22Rv1 (cell line): ENCODE measurements around the gene ABL1.

Experiments
- H3K27ac ChIP-seq: fragments of 450-650 bp; 2 replicates; pipeline ENCODE4 v1.5.1; 2017
- CTCF ChIP-seq: fragments of 450-650 bp; IDR thresholded peaks from 2 replicates; pipeline ENCODE4 v1.5.1; 2017; ENCODE audit warnings: mild to moderate bottlenecking
- ZFX ChIP-seq: fragments of 450-650 bp; IDR thresholded peaks from 2 replicates; pipeline ENCODE4 v1.6.1; 2017; ENCODE audit warnings: antibody characterized with exemption, borderline replicate concordance

ABL1 gene

DNA sequence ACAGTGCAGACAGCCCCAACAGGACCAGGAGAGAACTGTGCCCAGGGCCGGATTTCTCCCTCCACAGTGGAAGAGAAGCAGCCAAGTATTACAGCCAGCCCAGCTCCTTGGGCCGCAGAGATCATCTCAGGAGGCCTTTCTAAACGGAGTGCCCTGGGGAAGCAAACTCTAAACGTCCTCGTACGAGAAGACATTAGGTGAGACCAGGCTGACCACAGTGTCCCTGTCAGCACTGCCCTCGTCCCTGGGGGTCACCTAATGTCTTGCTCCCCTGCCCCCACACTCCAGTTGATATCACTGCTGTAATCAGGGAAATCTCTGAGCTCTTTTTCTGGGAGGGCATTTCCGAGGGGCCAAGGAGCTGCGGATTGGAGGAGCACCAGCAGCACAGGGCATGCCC, 55.1 kb downstream of the ABL1 start:
- no peak overlapping the region for H3K27ac ChIP-seq
- no peak for TF ChIP-seq CTCF
- no peak for TF ChIP-seq ZFX

DNA sequence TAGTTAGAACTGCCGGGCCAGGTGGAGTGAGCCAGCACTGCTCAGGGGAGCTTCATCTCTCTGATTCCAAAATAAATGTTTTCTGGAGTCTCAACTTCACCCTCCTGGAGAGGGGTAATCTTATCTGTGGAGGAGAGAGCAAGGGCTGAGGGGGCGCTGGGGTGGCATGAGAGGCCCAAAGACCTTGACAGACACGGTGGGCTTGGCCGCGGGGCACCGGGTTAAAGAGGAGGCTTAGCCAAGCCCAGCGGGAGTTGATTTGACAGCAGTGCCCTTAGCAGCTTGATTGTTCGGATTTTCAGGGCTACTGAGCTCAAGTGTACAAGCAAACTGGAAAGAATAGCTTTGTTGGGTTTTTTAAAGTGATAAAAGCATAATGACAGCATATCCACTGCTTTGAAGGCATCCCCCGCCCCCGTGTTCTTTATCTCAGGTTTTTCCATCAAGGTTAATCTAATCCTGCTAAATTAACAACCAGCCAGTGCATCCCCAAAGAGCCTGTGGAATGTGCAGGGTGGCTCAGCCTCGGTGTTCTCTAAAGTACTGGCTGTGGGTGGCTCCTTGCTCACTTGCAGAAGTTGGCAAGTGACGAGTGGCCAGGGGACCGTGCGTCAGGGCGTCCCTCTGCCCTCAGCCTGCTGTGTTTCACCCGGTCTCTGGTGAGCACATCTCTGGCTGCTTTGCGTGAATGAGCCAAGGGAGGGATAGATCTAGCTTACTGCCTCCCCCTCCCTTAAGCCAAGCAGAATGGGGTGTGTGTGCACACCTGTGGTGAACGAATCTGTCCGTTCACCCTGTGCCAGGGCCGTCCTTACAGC, 56.0 kb downstream of the ABL1 start:
- no peak overlapping the region for H3K27ac ChIP-seq
- TF ChIP-seq CTCF, result no peak
- no peak for TF ChIP-seq ZFX

- no peak for TF ChIP-seq ZFX
- no peak for TF ChIP-seq CTCF
- H3K27ac ChIP-seq, result no peak overlapping the region
Measured at GRCh38 chr9:130891688-130892476, 56.8 kb downstream of the ABL1 start.

DNA sequence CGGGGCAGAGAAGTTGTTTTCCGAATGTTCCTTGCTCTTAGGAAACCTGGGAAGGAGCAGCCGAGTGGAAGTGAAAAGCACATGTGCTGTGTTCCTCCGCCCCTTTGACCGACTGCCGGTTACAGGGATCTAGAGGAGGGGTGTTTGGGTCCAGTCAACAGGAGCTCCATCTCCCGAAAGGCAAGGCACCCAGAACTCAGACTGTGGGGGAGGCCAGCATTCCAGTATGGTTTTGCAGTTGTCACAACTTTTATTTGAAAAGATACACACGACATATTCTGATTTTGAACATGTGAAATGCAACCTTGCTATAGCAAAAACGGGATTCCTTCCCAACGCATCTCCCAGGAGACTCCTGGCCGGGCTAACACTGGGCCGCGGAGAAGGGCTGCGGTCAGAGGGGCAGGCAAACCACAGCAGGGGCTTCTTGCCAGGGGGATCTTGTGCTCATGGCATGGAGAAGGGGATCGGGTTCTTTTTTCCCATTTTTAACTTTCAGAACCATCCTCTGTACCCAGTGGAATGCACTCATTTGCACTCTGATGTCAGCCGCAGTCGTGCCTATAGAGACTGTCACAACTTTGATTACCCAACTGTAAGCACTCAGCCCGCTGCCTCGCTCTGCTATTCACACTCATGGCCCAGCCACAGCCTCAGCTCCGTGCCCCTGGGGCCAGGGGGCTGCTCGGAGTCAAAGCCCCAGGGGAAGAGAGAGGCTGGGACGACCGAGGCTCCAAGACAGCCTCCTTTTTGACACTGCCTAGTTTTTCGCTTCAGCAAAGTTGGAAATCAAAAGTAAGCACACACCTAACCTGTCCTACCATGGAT, 57.6 kb downstream of the ABL1 start:
- TF ChIP-seq CTCF (no peak), ZFX (no peak)
- H3K27ac ChIP-seq, result no peak overlapping the region

GRCh38 chr9:130893341-130894101, 58.5 kb downstream of the ABL1 start:
- no peak overlapping the region for H3K27ac ChIP-seq
- TF ChIP-seq CTCF (0 out of 2 replicates have a peak, but pooled peaks have one; percentile 14), ZFX (no peak)

GRCh38 chr9:130894546-130894945, 59.5 kb downstream of the ABL1 start:
- no peak for TF ChIP-seq ZFX
- TF ChIP-seq CTCF, result no peak
- H3K27ac ChIP-seq, result no peak overlapping the region
